HG02943 (cell line): ENCODE data around the gene DDIT4.
A peak's percentile ranks its signal among the peaks of the same experiment; 100 is the strongest.
"Not testable (repeated sequence)": the region's sequence is repeated elsewhere in the genome, so short reads cannot be mapped to it uniquely, and the experiment has no call there.

Experiments
- ATAC-seq: cut with Tn5 transposase; IDR thresholded peaks from one replicate; pipeline ENCODE4 v1.9.1; 2021; ENCODE audit warnings: mild to moderate bottlenecking, low read depth, moderate library complexity; ENCODE audit not compliant: unreplicated experiment

Gene DDIT4

DNA sequence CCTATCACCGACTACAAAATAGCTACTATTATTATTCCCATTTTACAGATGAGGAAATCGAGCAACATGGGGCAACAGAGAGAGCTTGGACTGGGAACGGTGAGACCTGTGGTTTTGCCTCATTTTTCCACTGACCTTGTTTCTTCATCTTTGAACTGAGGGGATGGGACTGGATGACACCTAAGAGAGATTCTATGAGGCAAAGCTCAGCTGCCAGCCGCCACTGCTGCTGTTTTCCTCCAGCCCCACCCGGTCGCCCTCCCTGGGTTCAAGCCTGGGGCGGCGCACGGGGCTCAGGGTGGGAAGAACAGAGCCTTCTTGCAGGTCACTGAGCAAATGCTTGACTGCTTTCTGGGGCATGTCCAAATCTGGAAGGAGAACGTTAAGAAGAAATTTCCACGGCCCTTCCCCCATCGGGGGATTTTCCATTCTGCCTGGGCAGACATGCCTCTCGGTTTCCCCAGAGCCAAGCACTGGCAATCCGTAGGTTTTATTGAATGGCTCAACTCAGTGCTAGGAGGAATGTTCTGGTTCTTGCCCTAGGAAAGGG lies 12.3 kb downstream of the DDIT4 start:
- ATAC-seq: no peak

DNA sequence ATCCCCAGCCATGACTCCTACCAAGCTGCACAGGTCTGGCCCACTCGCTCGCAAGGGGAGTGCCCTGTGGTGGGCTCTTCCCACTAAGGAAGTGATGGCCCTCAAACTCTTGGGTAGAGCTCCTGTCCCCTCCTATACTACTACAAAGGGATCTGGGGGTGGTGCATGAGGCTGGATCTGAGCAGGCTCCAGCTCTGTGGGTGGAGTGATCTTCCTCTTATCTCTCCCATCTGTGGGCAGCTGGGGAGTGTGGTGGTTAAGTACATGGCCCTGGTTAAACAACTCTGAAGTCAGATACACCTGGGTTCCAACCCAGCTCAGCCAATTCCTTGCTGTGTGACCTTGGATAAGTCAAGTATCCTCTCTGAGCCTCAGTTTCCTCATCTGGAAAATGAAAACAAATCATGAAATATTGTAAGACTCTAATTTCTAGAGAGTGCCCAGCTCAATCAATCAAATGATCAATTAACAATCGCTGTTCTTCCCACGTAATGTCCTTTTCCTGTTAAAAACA lies 17.4 kb downstream of the DDIT4 start:
- ATAC-seq: no peak

DNA sequence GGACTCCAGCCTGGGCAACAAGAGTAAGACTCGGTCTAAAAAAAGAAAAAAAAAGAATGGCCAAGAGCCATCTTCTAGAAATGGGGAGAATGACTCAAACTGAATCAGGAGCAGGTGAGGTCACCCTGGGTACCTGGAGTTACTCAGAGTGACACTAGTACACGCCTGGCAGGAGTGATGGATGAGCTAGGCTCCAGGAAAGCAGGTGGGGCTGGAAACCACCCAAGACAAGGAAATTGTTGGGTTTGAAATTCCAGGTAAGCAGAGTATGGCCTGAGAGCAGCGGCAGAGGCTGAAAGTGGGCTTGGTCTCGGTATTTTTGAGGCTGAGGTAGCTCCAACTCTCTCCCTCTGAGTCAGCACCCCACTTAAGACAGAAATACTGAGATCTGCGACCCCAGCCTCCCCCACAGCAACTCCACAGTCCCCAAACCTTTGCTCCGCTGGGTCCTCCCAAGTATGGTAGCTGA lies 18.5 kb downstream of the DDIT4 start:
- no peak for ATAC-seq

- ATAC-seq: no peak
These were observed 21.7 kb downstream of the DDIT4 start for GRCh38 chr10:72295330-72295910.

DNA sequence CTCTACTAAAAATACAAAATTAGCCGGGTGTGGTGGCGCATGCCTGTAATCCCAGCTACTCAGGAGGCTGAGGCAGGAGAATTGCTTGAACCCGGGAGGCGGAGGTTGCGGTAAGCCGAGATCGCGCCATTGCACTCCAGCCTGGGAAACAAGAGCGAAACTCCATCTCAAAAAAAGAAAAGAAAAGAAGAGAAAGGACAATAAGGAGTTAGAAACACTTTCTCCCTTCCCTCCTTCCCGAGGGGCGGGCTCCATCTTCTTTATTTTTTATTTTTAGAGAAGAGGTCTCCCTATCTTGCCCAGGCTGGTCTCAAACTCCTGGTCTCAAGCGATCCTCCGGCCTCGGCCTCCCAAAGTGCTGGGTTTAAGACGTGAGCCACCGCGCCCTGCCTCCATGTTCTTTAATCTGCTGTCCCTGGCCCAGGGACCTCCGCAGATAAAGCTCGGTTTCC lies 23.1 kb downstream of the DDIT4 start:
- ATAC-seq: not testable (repeated sequence)

GRCh38 chr10:72297281-72297804 lies 23.6 kb downstream of the DDIT4 start:
- ATAC-seq: peak; percentile 63

DNA sequence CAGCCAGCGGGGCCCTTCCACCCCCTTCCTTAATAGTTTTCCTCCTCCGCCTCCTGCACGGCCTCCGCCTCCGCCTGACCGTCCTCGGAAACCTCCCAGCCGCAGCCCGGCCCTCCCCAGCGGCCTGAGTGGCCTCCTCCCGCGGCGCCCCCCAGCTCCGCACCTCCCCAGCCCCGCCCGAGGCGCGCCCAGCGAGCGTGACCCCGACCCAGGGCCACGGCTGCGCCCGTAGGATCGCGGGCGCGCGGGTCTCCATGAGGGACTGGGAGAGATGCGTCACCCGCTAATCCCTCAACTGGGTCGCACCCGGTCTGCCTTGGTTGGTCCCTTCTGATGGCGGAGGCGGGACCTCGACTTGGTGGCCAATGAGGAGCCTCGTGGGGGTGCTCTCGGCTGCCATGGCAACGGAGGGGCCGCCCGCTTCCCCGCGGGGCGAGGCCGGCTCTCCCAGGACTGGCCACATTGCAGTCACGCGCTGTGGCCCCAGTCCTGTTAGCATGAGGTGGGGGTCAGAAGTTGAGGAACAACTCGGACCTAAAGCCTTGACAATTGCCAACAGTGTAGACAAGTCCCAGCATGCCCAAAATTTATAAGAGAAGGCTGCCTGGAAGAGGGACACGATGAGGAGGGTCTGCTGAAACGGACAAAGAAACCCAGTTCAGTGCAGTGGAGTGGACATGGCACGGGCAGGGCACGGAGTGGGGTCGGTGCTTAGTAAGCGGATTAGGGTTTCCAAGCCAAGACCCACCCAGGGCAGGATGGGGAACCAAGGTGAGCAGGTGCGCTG lies 24.3 kb downstream of the DDIT4 start:
- ATAC-seq: peak; percentile 69

DNA sequence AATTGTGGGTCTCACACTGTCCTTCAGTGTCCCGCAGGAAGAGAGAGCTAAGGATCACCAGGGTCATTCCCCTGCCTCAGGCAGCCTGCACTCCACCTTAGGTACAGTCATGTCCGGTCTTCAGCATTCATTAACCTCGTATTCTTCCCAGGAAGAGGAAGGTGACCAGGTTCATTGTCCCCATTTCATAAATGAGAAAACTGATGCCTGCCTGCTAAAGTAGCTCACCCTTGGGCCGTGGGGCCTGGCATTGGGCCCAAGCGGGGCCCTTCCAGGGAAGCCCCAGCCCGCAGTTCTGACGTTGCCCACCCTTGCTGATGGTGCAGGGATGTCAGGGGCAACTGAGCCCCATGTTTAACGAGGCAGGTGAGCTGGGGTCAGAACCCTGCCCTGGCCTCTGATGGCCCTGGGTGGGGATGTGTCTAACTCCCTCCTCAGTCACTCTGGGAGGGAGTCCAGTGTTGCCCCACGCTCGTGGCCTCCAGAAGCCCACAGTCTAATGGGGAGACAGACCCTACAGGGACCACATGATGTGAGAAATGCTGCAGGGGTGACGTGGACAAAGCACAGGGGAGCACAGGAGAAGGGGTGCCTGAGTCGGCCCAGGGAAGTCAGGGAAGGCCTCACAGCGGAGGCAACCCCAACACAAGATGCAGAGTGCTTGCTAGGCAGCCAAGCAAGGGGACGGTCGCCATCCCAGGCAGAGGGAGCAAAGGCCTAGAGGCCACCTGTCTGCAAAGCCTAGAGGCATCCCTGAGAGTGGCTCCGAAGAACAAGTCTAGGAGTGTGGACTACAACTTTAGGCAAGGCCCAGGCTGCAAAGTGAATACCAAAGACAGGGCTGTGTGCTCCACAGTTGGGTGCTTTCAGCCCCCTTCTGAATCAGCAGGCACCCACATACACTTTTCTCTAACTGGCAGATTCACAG lies 25.1 kb downstream of the DDIT4 start:
- no peak for ATAC-seq

DNA sequence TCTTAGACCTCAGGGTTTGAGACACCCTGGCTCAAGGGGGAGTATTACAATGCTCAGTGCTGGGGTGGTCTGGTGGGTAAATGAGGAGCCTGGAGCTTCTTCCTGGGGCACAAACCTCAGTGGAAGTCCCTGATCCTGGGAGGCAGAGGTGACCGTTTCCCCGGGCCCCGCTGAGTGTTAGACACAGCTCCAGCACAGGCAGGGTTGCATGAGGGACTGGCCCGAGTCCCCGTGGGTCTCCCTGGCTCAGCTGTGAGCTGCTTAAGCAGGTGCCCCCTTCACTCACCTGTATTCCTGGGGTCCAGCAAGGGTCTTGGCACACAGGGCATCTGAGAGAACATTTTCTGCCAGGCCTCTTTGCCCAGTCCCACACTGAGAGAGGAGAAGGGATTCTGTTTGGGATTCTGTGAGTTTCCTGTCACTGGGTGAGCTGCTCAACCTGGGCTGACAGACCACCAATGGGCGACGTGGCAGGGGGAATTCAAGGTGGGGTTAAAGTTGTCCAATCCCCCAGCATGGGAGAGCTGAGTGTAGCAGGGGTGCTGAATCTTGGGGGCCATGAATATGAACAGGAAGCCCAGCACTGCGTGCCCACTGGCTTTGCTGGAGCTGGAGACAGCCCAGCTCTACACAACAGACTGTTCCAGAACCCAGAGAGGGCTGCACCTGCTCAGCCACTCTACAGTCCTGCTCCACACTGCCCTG lies 29.9 kb downstream of the DDIT4 start:
- ATAC-seq: no peak

GRCh38 chr10:72306215-72306760 lies 32.6 kb downstream of the DDIT4 start:
- ATAC-seq: no peak

DNA sequence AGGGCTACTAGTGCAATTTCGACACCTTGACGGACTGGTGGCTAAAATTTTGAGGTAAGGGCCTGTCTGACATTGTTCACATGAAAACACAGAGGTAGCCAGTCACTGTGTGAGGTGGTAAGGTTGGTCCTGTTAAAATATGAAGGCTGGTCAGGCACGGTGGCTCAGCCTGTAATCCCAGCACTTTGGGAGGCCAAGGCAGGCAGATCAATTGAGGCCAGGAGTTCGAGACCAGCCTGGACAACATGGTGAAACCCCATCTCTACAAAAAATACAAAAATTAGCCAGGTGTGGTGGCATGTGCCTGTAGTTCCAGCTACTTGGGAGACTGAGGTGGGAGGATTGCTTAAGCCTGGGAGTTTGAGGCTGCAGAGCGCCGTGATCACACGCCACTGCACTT lies 34.0 kb downstream of the DDIT4 start:
- not testable (repeated sequence) for ATAC-seq

DNA sequence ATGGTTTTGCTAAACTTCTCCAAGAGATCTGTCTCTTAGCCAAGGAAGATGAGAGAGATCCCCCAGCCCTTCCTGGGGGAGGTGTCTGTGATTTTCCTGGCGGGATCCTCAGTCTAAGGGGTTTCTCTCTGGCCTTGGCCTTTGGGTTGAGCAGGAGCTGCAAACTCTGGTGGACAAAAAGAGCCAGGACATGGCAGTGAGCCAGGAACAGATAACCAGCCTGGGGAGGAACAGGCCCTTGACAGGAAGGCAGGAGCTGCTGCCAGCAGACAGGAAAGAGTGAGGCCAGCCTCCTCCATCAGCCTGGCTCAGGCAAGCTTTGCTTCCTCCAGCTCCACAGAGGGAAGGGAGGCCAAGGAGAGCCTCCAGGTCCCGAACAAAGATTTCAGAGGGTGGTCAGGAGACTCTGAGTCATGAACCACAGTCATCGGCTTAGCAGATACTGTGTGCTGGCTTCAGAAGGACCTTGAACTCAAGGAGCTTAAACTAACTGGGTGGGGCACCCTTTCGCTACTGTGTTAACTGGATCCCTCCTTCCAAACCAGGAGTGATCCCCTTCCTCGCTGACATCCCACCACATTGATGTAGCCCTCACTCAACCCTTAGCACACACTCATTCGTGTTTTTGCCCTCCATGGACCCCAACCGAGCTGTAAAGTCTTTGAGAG lies 34.7 kb downstream of the DDIT4 start:
- no peak for ATAC-seq

- no peak for ATAC-seq
These were observed 35.8 kb downstream of the DDIT4 start for GRCh38 chr10:72309290-72310240.

DNA sequence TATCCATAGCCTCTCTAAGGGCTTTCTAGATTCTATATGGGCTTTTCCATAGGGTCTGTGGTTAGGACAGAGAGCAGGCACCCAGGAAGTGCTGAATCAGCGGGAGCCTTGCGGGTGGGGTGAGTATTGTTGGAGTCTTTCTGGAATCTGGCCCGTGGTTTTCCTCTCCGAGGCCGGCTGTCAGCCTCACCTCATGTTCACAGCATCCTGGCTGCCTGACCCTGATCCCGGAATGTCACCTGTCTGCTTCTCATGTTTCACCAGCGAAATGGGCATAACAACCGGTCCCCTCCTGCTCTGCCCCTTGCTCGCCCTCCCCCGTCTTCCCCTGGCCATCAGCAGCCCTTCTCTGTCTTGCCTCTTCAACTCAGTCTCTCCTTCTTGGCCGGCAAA lies 36.5 kb downstream of the DDIT4 start:
- no peak for ATAC-seq

DNA sequence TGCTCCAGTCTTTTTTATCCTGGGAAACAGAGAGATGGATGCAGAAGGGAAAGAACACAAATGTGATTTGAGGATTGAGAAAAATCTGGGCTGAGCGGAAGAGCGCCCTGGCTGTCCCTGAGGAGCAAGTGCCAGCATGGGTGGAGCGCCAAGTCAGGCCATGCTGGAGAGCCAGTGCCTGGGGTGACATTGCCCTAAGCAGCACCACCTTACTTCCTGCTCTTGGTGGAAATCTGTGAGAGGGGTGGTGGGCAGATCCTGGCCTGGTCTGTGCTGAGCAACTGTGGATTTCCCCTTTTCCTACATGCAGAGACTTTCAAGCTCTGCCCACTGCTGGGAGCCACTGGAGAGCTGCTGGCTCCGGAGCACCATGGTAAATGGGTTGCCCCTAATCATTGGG lies 36.9 kb downstream of the DDIT4 start:
- no peak for ATAC-seq

DNA sequence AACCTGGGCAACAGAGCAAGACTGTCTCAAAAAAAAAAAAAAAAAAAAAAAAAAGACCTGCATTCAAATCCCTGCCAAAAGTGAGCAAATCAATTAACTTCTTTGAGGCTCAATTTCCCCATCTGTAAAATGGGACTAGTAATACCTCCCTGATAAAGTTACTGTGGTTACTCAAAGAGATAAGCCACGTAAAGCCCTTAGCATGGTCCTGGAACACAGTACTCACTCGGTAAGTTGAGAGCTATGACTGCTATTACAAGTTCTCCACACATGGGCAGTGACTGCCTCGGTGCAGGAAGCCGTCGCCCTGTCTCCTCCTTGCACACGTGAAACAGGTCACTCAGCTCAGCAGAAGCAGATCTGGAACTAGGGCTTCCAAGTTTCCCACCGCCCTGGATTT lies 37.9 kb downstream of the DDIT4 start:
- ATAC-seq: no peak

- no peak for ATAC-seq
These were observed 39.2 kb downstream of the DDIT4 start for GRCh38 chr10:72312865-72313391.
